Esophagus squamous epithelium (tissue), 4 donors: ENCODE results near the gene LEFTY1.

Experiments
- CTCF ChIP-seq, 6 experiments: fragments of 450-650 bp in 4 of 6; fragments of 200-600 bp in 2 of 6; sonication (generic) in 2 of 6; IDR thresholded peaks; one replicate each; pipeline ENCODE4 v1.5.1; 2016 to 2019; ENCODE audit warnings: antibody characterized with exemption in 6 of 6, mild to moderate bottlenecking in 4 of 6, moderate library complexity in 4 of 6
- POLR2A ChIP-seq, 4 donors: fragments of 450-650 bp; IDR thresholded peaks; one replicate each; pipeline ENCODE4 v1.6.1; 2017; ENCODE audit warnings: antibody characterized with exemption in 4 of 4, mild to moderate bottlenecking in 4 of 4, moderate library complexity in 3 of 4

- no peak for TF ChIP-seq CTCF (IDR thresholded peaks at IDR 0.05)
- TF ChIP-seq POLR2A (IDR thresholded peaks at IDR 0.05): no peak
Observed at GRCh38 chr1:225842788-225843425, 46.0 kb downstream of the LEFTY1 start.
